Measurements from ENCODE around the gene CHSY3.

GRCh38 chr5:129988453-129988852 lies 84.2 kb downstream of the CHSY3 start:
- TF ChIP-seq CTCF (IDR thresholded peaks at IDR 0.05; ENCODE audit: low read depth, low read length) = no peak
- TF ChIP-seq POLR2A (IDR thresholded peaks at IDR 0.05; ENCODE audit: extremely low read depth, insufficient read length) = no peak

Measured in NB4 (cell line).